GM19238 (cell line): ENCODE data around the gene AQP9.

ENCODE experiments used
- DNase-seq: peaks from one replicate; pipeline ENCODE4 v3.0.0; 2011; ENCODE audit warnings: low spot score; ENCODE audit not compliant: insufficient read length

Gene AQP9

DNA sequence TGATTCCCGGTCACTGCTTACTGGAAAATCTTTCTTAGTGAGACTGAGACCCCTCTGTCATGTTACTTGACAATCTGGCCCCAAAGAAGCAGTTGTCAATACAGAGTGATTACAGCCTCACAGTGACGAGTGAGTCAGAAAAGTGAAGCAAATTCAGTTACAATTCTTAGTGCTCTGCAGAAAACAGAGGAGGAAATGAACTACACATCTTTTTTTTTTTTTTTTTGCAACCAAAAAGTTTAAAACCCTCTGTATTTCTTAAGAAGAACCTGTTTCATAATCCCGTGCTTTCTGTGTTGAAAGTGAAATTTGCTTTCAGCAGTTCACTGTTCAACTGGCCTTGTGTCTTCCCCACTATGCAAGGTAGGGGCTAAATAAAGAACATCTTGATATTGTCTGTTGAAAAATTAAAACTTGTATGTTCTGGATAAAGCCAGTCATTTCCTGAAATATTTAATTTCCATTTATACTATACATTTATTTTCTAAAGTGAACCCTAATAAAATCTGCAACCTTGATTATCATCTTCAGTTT lies 1.9 kb downstream of the AQP9 start:
- DNase-seq = no peak

DNA sequence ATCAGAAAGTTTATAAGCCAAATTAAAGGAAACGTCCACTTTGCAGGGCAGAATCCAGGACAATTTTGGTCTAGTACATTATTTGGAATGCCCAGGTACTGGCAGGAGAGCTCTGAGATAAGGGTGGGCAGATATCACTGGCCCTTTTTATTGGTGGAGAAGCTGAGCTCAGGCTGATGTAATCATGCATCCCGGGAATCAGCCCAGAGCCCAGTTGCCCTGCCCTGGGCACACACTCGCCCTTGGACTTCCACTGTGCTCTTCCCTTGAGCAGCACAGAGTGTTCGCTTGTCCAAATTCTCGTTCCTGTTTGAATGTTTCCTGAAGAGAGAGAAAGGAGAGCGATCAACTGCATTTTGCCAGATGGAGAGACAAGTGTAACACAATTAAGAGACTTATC lies 3.7 kb downstream of the AQP9 start:
- no peak for DNase-seq

DNA sequence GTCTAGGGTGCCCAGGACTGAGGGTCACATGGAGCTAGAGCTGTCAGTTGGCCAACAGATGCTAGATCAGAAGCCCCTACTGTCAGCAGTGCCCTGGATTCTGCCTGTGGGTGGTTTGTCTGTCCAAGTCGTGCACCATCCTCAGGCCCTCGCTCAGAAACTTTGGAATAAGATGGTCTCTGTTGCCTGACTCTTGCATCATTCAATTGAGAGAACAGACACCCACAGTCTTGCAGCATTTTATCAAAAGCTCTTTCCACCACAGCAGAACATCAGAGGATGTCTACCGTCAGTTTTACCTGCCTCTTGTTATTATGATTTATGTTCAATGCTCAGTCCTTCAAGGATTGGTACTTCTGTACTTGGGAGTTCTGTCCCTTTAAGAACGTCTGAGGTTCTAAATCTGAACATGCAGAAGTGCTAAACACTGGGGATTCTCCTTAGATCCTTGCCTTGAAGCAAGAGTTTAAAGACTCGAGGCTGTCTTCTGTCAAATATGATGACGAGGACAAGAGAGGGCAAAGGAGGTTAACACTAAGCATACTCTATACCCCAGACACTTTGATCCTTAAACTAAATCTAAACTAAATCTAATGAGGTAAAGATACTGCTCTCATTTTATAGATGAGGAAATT lies 4.8 kb downstream of the AQP9 start:
- no peak for DNase-seq

DNA sequence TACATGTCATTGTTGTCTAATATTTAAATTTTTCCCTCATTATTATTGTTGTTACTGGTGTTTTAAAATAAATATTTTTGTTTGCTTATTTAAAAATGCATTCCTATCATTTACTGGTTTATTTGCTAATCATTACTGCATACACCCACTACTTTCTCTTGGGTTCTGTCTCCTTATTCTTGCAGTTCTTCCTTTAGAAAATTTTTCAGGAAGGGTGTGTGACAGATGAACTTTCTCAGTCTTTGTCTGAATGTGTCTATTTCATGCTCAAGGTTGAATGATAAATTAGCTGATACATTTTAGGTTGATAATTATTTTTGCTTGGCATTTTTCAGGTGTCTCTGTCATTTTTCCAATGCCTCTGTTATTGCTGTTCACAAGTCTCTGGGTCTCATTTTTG lies 7.4 kb downstream of the AQP9 start:
- DNase-seq = no peak

DNA sequence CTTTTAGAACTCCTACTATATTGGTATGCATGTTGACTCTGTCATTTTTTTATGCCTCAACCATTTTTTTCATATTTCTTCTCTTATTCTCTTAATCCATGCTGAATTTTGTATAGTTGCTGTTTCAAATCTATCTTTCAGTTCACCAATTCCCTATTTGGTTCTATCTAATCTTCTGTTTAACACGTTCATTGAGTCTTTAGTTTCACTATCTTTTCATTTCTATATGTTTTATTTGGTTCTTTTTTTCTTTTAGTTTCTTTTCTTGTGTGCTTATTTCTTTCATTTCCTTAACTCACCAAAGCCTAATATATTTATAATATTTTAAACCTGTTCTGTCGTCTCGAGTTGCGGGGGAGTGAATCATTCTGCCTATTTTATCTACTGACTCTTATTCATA lies 8.0 kb downstream of the AQP9 start:
- no peak for DNase-seq

DNA sequence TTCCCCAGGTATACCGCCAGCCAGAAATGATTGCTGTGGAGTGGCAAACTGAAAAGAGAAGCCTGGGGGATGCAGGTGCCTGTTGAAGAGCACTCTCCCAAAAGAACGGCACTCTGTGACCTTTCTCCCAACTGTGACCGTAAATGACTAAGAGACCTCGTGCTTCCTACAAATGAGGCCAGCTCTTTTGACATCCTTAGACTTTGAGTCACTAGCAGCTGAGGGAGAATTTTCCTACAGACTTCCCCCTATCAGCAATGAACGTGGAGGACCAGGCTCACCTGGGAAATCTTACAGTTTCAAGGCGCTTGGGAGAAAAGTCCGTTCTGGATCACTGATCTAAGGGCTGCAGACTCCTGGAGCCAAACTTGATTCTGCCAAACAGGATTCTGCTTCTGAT lies 8.6 kb downstream of the AQP9 start:
- DNase-seq = no peak

DNA sequence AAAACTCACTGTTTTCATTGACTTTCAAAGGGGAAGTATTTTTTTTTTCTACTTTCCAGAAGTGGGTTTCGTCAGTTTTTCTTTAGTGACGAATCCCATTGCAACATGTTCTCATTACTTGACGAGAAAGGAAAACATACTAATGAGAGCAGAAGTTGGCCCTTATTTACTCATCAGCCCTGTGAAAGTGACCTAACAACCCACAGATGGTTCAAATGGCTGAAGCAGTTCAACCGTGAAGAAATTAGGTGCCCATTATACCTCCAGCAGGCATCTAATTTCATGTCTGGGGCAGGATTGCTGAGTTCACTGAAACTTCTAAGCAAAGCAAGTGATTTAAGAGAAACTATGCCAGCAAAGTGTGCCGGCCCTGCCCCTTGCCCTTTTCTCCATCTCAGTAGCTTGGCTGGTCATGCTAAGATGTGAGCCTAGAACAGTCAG lies 9.0 kb downstream of the AQP9 start:
- no peak for DNase-seq

DNA sequence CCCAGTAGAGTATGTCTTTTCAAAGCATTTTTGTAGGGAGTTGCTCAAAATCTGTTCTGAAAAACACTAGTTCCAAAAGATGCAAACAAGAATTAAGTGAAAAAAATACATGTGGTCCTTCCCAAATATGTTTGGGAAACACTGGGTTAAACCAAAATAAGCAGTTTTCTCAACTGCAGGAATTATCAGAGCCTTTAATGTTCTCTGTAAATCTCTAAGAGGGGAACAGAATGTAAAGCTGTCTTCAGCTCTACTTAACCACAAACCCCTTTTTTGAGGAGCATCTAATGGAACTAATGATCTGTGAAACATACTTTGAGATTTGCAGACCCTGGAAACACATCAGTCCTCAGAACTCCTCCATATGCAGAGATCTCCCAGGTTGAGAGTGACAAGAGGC lies 9.9 kb downstream of the AQP9 start:
- DNase-seq = no peak

DNA sequence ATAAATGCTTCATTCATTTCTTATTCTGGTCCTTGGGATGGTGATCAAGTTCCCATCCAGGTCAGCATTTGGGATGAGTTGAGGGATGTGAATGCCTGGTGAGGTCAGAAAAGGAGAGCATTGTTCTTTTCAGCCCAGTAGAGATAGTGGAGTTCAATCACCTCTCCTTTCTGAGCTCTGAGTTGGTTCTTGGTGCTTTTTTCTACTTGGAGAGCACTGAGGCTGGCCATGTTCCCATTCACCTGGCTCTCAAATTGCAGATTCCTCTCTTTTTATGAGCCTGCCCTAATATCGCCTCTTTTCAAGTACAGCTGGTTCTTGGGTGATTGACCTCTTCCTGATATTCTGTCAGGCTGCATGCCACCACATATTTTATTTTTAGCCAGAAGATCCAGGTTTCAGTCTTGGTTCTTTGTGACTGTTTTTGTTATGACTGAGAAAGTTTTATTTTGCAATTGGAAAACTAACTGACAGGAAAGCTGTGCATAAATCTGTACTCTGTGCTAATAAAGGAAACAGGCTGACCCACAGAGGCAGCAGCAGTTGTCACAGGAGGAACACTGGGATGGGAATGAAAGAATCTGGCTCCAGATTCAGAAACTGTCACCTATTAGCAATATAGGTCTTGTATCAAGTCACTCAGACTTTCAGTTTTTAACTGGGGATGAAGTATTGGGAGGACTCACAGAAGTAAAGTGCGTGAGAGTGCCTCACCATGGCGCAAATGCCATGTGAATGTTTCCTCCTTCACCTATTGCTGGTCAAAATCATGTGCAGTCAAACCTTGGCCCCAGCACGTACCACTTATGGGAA lies 10.7 kb downstream of the AQP9 start:
- no peak for DNase-seq

DNA sequence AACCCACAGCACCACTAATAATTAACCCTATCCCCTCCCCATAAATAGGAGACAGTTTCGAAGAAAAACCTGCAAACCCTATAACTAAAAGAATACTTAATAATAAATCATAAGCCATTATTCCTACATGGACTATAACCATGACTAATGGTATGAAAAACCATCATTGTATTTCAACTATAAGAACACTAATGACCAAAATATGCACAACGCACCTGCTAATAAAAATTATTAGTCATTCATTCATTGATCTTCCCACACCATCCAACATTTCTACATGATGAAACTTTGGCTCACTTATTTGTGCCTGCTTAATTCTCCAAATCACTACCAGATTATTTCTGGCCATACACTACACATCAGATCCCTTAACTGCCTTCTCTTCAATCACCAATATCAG lies 16.6 kb downstream of the AQP9 start:
- no peak for DNase-seq

DNA sequence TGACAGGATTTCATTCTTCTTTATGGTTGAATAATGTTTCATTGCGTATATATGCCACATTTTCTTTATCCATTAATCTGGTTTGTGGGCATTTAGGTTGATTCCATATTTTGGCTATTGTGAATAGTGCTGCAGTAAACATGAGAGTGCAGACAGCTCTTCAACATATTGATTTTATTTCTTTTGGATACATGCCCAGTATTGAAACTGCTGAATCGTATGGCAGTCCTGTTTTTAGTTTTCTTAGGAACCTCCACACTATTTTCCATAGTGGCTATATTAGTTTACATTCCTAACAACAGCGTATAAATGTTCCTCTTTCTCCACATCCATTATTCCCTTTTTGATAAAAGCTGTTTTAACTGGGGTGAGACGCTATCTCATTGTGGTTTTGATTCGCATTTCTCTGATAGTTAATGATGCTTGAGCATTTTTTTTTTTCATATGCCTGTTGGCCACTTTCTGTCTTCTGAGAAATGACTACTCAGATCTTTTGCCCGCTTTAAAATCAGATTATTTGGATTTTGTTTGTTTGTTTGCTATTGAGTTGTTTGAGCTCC lies 21.7 kb downstream of the AQP9 start:
- no peak for DNase-seq

DNA sequence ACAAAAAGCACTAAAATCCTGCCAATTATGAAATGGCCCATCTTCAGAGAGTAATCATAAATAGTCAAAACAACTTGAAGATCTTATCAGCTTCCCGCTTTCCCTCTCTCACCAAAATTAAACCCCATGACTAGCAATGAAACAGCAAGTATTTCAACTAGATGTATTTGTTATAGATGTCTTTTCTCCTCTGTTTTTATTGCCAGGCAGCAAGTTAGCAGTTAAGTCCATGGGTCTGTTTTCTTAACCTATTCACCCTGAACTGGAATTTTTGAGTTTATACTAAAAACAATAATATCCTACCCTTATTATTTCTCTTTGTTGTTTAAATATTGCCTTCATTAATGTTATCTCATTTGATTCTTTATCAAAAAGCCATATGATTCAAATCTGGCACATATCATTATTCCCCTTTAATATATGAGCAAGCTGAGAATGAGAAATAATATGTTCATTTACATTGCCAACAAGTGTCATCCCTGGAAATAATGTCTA lies 23.3 kb downstream of the AQP9 start:
- no peak for DNase-seq

DNA sequence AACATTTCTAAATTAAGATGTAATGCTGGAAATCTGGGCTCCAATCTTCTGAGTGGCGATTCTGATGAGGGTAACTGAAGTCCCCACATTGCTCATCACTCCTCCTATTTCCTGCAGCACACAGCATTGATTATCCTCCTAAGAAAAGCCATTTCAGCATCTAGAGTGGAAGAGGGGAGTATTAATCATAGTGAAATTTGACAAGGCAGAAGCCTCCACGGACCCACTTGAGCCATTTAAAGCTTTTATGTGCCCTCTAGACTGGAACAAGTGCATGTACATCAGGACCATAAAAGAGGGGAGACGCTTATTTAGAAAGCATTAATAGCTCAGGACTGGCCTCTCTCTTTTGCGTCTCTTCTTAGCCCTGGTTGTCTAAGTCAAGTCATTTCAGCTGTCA lies 25.8 kb downstream of the AQP9 start:
- DNase-seq = no peak

DNA sequence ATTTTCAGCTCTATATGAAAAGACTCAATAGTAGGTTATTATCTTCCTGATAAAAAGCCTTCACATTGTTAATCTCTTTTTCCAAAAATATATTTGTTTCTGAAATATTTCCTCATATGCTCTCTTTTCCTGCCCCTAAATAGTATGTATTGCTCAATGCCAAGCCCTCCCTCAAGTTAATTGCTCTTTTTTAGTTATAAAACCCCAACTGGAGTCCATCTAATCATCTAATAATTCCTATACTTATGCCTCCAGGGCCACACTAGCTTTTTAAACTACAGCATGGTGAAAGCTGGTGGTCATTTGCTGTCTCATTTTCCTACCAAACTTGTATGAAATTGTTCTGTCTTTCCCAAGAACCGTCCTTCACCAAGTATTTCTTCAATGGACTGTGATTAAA lies 26.7 kb downstream of the AQP9 start:
- no peak for DNase-seq

DNA sequence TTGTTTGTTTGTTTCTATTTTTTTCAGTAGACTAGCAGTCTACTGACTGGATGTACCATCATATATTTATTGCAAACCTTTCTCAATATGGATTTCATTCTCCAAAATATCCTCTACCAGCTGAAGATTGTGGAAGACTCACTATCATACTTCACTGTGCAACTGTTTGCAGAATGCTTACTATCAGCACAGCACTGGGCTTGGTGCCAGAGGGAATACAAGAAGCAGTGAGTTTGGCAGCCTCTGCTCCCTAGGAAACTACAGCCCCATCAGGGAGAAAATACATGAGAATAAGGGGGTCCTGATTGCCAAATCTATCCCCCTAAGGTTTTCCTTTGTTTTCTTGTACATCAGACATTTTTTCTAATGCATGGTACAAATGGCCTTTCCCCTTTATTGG lies 27.5 kb downstream of the AQP9 start:
- DNase-seq = no peak

DNA sequence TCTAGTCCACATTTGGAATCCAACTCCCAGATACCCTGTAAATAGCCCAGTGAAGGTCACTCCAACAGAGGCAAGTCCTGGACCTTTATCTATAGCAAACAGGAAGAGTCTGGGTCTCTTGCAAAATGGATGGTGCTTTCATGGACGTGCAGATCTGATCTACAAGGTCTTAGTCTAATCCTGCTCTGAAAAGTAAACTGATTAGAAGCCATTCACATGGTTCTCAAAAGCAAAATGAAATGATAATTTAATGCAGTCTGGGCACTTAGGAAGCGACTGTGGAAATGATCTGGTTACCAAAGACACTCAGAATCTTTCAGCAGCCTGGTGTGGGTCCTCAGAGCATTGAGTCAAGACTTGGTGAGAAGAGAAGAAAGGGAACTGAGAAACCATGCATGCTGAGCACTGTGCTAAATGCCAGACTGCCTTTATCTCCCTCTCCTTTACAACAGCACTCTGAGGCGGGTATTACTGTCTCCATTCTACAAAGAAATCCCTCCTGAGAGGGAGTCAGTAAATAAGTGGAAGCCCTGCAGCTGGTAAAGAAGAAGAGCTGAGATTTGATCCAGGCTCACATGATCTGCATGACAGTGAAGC lies 29.0 kb downstream of the AQP9 start:
- DNase-seq = no peak

DNA sequence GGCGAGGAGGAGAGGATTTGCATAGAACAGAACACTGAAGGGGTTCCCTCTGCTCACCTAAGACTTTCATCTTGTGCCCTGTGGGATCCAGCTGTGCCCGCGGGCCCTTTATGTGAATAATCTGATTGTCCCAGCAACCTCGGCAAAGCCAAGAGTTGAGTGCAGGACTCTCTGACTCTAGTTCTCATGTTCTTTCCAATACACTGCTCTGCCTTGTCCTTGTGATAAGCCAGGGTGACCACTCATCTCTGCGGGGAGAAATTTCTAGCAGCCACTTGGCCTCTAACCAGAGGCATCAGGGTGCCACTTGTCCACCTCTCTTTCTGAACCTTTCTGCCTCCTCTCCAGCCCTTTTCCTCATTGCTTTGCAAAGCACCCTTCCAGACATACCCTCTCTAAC lies 31.8 kb downstream of the AQP9 start:
- no peak for DNase-seq

DNA sequence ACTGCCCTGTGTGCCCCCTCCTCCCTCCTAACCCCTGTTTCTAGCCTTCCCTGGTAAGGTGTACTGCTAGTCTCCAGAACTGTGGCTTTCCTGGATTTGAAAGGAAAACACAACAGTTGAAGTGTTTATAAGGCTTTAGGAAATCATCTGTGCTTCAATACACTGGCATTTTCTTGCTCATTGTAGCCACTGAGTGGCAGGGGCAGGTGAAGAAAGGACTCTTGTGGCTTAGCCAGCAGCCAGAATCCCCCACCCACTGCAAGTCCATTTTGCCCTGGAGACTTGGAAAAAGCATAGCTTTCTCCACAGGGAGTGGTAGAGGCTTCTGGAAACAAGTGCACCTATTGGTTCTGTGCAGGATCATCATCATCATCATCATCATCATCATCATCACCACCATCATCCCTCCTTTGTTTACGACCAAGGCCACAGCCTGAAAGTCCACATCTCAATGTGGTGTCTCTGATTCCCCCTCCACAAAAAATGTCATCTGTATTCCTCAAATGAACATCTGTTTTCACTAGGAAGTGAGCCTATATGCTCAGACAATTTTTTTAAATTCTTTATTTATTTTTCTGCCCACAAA lies 33.4 kb downstream of the AQP9 start:
- DNase-seq = no peak

DNA sequence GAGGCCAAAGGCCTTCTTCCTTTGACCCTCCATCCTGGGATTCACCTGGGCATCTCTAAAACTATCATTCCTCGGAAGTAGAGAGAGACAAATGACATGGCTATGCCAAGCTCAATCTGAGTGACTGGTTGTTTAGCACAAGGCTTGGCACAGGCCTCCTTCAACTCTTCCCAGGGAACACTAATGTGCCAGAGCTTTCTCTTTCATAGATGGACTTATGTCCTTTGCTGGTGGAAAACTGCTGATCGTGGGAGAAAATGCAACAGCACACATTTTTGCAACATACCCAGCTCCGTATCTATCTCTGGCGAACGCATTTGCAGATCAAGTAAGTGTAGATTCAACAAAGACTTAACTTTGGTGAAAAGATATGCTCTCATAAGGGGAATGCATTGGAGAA lies 36.5 kb downstream of the AQP9 start:
- DNase-seq = no peak

DNA sequence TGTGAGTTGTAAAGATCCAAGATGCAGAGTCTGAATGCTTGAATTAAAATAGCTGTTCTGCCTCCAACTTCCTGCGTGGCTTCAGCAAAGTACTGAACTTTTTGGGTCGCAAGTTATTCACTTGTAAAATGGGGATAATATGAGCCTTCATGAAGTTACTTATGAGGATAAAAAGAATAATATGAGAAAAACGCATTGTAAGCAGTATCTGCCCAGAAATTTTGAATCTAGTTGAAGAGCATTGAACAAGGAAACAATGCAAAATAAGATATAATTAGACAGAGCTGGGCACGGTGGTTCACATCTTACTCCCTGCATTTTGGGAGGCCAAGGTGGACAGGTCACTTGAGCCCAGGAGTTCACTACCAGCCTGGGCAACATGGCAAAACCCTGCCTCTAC lies 37.8 kb downstream of the AQP9 start:
- no peak for DNase-seq

DNA sequence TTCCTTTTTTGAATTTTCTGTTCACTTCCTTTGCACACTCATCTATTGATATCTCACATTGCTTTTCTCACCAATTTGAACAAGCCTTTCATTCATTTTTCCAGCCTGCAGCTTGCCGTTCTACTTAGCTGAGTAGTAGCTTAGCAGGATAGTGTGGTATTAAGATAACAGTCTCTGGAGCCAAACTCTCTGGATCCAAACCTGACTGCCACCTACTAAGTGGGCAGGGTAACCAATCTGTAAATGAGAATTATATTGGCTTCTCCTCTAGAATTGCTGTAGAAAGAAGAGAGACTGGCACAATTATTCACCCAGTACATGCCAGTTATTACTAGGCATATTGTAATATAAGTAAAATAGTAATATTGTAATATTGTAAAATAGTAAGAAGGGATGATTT lies 40.5 kb downstream of the AQP9 start:
- DNase-seq = no peak

DNA sequence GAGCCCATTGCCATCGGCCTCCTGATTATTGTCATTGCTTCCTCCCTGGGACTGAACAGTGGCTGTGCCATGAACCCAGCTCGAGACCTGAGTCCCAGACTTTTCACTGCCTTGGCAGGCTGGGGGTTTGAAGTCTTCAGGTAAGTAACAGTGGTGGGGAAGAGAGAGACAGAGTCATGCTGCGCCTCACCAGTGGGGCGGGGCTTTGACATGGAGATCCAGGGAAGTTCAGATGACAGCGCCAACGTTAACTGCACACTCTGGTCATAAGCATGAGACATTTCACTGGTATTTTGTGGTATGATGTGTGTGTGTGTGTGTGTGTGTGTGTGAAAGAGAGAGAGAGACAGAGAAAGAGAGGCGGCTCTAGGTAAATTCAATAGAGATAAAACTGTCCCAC lies 41.0 kb downstream of the AQP9 start:
- no peak for DNase-seq
